Measurements from ENCODE around the gene SLC39A10. TPM values are rescaled to one million over a fixed set of nuclear protein-coding genes. Genes with fewer than 3 reads are reported as not detected.

Gene SLC39A10, protein sequence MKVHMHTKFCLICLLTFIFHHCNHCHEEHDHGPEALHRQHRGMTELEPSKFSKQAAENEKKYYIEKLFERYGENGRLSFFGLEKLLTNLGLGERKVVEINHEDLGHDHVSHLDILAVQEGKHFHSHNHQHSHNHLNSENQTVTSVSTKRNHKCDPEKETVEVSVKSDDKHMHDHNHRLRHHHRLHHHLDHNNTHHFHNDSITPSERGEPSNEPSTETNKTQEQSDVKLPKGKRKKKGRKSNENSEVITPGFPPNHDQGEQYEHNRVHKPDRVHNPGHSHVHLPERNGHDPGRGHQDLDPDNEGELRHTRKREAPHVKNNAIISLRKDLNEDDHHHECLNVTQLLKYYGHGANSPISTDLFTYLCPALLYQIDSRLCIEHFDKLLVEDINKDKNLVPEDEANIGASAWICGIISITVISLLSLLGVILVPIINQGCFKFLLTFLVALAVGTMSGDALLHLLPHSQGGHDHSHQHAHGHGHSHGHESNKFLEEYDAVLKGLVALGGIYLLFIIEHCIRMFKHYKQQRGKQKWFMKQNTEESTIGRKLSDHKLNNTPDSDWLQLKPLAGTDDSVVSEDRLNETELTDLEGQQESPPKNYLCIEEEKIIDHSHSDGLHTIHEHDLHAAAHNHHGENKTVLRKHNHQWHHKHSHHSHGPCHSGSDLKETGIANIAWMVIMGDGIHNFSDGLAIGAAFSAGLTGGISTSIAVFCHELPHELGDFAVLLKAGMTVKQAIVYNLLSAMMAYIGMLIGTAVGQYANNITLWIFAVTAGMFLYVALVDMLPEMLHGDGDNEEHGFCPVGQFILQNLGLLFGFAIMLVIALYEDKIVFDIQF
- 29.4 TPM for total RNA-seq
- long read RNA-seq, full-length matches to known transcripts: 27 of 33 reads
- long read RNA-seq, partial matches to known transcripts: 1 of 33 reads
- long read RNA-seq, other reads (novel, unspliced or antisense): 5 of 33 reads

DNA sequence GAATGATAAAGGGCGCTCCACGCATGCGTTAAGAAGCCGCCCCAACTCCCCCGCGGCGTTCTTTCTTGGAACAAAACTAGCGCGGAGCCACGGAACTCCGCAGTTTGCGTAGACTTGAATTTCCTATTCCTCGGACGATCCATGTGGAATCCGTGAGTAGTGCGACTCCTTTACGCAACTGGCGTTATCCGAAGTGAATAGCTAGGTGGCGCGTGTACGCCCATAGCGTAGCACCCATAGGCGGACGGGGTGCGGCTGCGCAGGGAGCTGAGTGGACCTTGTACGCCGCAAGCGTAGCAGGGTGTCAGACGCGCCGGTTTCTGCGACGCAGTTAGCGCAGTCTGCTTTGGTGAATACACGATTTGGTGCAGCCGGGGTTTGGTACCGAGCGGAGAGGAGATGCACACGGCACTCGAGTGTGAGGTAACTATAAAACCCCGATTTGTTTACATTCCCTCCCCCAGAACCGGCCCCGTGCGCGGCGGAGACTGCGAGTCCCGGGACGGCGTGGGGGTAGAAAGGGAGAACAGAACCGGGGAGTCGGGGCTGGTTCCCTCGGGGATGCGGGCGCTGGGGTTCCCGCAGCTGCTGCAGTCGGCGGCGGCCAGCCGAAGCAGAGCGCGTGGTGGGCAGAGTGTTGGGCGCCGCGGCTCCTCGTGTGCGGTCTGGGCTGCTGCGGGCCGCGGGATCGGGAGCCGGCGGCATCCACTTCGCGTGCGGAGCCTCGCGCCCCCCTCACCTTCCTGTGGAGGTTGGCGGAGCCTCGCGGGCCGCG, at the start of gene SLC39A10:
TSS of gene SLC39A10 (plus strand) at position 368 of the 775 bp plus-strand sequence. CDS start 22,817 bp downstream, outside the sequence.
- intact Hi-C loops (cut with DNase I): no loop called here
- peak within 1 kb of the TSS; percentile 98 for H3K27ac ChIP-seq
- DNase-seq: peak; percentile 98
- TF ChIP-seq, protein P1, sequence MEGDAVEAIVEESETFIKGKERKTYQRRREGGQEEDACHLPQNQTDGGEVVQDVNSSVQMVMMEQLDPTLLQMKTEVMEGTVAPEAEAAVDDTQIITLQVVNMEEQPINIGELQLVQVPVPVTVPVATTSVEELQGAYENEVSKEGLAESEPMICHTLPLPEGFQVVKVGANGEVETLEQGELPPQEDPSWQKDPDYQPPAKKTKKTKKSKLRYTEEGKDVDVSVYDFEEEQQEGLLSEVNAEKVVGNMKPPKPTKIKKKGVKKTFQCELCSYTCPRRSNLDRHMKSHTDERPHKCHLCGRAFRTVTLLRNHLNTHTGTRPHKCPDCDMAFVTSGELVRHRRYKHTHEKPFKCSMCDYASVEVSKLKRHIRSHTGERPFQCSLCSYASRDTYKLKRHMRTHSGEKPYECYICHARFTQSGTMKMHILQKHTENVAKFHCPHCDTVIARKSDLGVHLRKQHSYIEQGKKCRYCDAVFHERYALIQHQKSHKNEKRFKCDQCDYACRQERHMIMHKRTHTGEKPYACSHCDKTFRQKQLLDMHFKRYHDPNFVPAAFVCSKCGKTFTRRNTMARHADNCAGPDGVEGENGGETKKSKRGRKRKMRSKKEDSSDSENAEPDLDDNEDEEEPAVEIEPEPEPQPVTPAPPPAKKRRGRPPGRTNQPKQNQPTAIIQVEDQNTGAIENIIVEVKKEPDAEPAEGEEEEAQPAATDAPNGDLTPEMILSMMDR (IDR thresholded peaks at IDR 0.05): peak; percentile 13
- peak within 1 kb of the TSS; percentile 89 for H3K4me3 ChIP-seq
- H3K27me3 ChIP-seq: no peaks in the 10 kb centered on the region
- no peaks in the 10 kb centered on the region for H3K36me3 ChIP-seq
- peaks cover 30% of the 10 kb centered on the region for H3K4me1 ChIP-seq
- H3K9me3 ChIP-seq: no peaks in the 10 kb centered on the region
- peak; percentile 94 for ATAC-seq

DNA sequence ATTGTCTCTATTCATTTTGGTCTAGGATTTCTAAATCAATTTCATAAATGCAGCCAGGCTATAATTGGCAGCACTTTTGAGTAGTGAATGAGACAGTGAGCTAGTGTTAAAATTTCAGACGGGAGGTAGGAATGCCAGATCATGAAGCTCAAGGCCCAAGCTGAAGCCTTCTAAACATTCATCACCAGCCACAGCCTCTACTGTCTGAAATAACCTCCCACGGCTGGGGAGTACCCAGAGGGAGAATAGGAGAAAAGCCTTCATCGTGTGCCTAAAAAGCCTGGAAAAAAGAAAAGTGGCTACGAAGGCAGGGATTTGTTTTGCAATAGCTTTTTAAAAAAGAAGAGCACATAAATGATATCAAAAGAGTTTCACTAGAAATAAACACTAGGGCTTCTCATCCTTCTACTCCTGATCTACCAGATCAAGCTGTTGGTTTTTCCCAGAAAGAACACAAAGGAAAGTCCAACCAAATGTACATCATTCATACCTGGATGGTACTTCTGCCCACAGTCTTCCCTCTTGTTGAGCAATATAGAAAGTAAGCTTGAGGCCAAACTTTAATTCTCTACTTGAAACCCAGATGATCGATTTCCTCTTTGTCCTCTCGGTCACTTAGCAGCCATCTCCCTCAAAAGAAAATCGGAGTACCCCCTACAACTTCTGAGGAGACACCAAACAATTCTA, 48.1 kb upstream of the SLC39A10 start:
- no peak for ATAC-seq
- DNase-seq: no peak
- no peak overlapping the region for H3K4me3 ChIP-seq
- H3K9me3 ChIP-seq: no peaks in the 10 kb centered on the region
- H3K27ac ChIP-seq: no peak overlapping the region
- TF ChIP-seq, protein P1 (IDR thresholded peaks at IDR 0.05): no peak
- no peaks in the 10 kb centered on the region for H3K36me3 ChIP-seq
- H3K4me1 ChIP-seq: peaks cover 18% of the 10 kb centered on the region
- intact Hi-C loops (cut with DNase I): no loop called here
- H3K27me3 ChIP-seq: no peaks in the 10 kb centered on the region

DNA sequence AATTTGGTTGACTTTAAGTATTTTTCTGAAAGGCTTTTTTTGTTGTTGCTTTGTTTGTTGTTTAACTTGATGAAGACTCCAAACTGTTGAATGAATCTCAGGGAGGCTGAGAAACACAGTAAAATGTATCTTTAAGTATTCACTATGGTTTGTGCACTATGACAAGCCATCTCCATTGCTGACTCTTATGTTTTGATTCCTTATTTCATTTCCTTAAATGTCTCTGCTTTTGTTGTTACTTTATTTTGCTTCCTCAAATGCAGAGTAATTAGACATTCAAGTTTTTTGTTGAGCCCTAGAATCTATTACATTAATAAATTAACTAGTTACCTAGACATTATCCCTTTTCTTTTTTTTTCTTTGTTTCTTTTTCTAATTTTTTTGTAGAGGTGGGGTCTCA, 46.3 kb upstream of the SLC39A10 start:
- Histone ChIP-seq H3K9me3 (no peaks in the 10 kb centered on the region), H3K27me3 (no peaks in the 10 kb centered on the region), H3K4me1 (peaks cover 18% of the 10 kb centered on the region), H3K27ac (no peak overlapping the region), H3K4me3 (no peak overlapping the region), H3K36me3 (no peaks in the 10 kb centered on the region)
- no peak for DNase-seq
- intact Hi-C loops (cut with DNase I): no loop called here
- ATAC-seq: peak; percentile 54
- TF ChIP-seq, protein P1 (IDR thresholded peaks at IDR 0.05): no peak

DNA sequence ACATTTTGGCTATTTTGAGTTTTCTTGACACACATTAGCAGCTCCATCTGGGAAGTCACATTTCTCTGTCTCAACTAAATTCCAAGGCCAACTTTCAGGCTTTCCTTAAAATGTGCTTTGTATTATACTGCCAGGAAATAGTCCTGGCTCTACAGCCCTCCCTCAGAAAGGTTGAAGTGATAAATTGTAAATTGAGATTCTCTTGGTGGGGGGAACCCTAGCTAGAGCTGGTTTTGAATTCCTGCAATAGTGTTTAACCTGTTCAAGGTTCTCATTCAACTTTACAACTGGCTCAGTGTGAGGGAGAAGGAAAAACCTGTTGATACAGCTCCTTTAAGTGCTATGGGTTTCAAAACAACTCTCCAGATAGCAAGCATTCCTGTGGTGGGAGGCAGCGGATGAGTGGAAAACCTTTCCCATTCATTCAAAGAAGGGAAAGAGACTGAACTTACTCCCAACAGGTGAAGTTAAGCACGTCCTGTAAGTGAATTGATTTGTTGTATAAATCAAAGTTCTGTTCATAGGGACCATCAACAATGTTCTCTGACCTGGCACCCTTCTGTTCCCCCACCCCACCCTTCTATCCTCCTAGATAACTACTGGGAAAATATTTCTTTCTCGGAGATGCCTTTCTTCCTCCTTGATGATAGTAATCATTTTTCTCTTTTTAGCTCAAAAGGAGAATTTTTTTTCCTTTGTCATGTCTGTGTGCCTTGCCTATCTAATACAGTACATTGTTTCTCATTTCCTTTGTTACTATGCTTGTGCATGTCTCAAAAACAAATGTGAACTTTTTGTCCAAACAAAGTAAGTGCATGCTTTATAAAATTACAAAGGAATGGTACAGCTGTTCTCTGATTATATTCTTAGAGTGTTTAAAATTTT, 44.2 kb upstream of the SLC39A10 start:
- H3K27me3 ChIP-seq: no peaks in the 10 kb centered on the region
- intact Hi-C loops (cut with DNase I): no loop called here
- H3K4me1 ChIP-seq: peaks cover 18% of the 10 kb centered on the region
- TF ChIP-seq, protein P1 (IDR thresholded peaks at IDR 0.05): no peak
- H3K36me3 ChIP-seq: no peaks in the 10 kb centered on the region
- no peaks in the 10 kb centered on the region for H3K9me3 ChIP-seq
- peak overlapping the region; percentile 51 for H3K27ac ChIP-seq
- H3K4me3 ChIP-seq: no peak overlapping the region
- ATAC-seq: peak; percentile 94
- no peak for DNase-seq
